Liver (tissue), 9 donors: ENCODE results near the gene OGDHL. TPM values are rescaled to one million over a fixed set of nuclear protein-coding genes. Genes with fewer than 3 reads are reported as not detected.

Experiments
- DNase-seq: peaks from one replicate; pipeline ENCODE4 v3.0.0-alpha.2; 2017; ENCODE audit warnings: low spot score
- H3K27ac ChIP-seq, 2 donors: one replicate each; pipeline ENCODE4 v1.7.0; 2013; ENCODE audit warnings: inconsistent platforms in 2 of 2, low read length in 2 of 2, control low read depth in 1 of 2, low read depth in 1 of 2, mild to moderate bottlenecking in 1 of 2
- H3K27me3 ChIP-seq, 4 donors: one replicate each; pipeline versions ENCODE4 v1.6.1 to v1.7.0; 2013; ENCODE audit warnings: low read length in 3 of 4, inconsistent platforms in 1 of 4, mild to moderate bottlenecking in 1 of 4, moderate library complexity in 1 of 4; ENCODE audit not compliant: control insufficient read depth in 4 of 4, insufficient read depth in 4 of 4
- H3K36me3 ChIP-seq, 4 donors: one replicate each; pipeline versions ENCODE4 v1.6.1 to v1.7.0; 2013; ENCODE audit warnings: low read length in 3 of 4, mild to moderate bottlenecking in 3 of 4, low read depth in 1 of 4, moderate library complexity in 1 of 4; ENCODE audit not compliant: control insufficient read depth in 4 of 4, insufficient read depth in 3 of 4
- H3K4me1 ChIP-seq, 4 donors: one replicate each; pipeline versions ENCODE4 v1.6.1 to v1.7.0; 2013; ENCODE audit warnings: low read length in 3 of 4, mild to moderate bottlenecking in 3 of 4, moderate library complexity in 1 of 4; ENCODE audit not compliant: control insufficient read depth in 4 of 4, insufficient read depth in 4 of 4
- H3K4me3 ChIP-seq, 3 donors: one replicate each; pipeline versions ENCODE4 v1.6.1 to v1.7.0; 2013; ENCODE audit warnings: low read length in 3 of 3, control low read depth in 1 of 3, low read depth in 1 of 3, mild to moderate bottlenecking in 1 of 3
- H3K9ac ChIP-seq, 2 donors: one replicate each; pipeline ENCODE4 v1.7.0; 2013; ENCODE audit warnings: low read length in 2 of 2, mild to moderate bottlenecking in 2 of 2, moderate library complexity in 2 of 2, control low read depth in 1 of 2, low read depth in 1 of 2
- H3K9me3 ChIP-seq, 4 donors: one replicate each; pipeline versions ENCODE4 v1.6.1 to v1.7.0; 2013; ENCODE audit warnings: low read length in 3 of 4; ENCODE audit not compliant: control insufficient read depth in 4 of 4
- EGR1 ChIP-seq, 2 donors: IDR thresholded peaks; 2 replicates each; pipeline ENCODE4 v1.6.1; 2016 to 2018; ENCODE audit warnings: antibody characterized with exemption in 2 of 2, low read depth in 2 of 2
- FOXA1 ChIP-seq: IDR thresholded peaks from 2 replicates; pipeline ENCODE4 v1.6.1; 2016; ENCODE audit warnings: antibody characterized with exemption
- GABPA ChIP-seq, 2 donors: IDR thresholded peaks in 1 of 2; conservative IDR thresholded peaks in 1 of 2; 2 replicates each; pipeline ENCODE4 v1.6.1; 2016; ENCODE audit warnings: antibody characterized with exemption in 2 of 2, mild to moderate bottlenecking in 1 of 2, moderate library complexity in 1 of 2
- HNF4A ChIP-seq, 2 donors: conservative IDR thresholded peaks; 2 replicates each; pipeline ENCODE4 v1.6.1; 2016; ENCODE audit warnings: antibody characterized with exemption in 2 of 2, mild to moderate bottlenecking in 2 of 2
- JUND ChIP-seq, 2 donors: IDR thresholded peaks; 2 replicates each; pipeline ENCODE4 v1.6.1; 2016; ENCODE audit warnings: antibody characterized with exemption in 2 of 2
- RXRA ChIP-seq, 2 donors: IDR thresholded peaks; 2 replicates each; pipeline ENCODE4 v1.6.1; 2017 to 2018; ENCODE audit warnings: antibody characterized with exemption in 2 of 2, mild to moderate bottlenecking in 1 of 2
- TAF1 ChIP-seq: conservative IDR thresholded peaks from 2 replicates; pipeline ENCODE4 v1.6.1; 2016; ENCODE audit warnings: antibody characterized with exemption, mild to moderate bottlenecking
- ZBTB33 ChIP-seq: IDR thresholded peaks from 2 replicates; pipeline ENCODE4 v1.6.1; 2016; ENCODE audit warnings: antibody characterized with exemption
- WGBS: extraction: QIAGEN DNeasy Blood & Tissue Kit; methylation state at CpG from one replicate; pipeline ENCODE4 v1.1.7; 2013; 5-methylcytosine and 5-hydroxymethylcytosine counted together
- polyA plus RNA-seq, 2 donors: library from polyadenylated mRNA; stranded (reverse) in 1 of 2; unstranded in 1 of 2; fragments of 200-250 nt in 1 of 2; fragments of >200 nt in 1 of 2; fragmentation: Nextera tagmentation in 1 of 2; extraction: Ambion mirVana in 1 of 2; gene quantifications; one replicate each; pipeline versions ENCODE4 v1.2.1 to v1.2.3, GENCODE V29; 2013 to 2015
- total RNA-seq, 2 donors: library from RNA; depleted of rRNA; stranded (reverse); fragments of >200 nt; gene quantifications; one replicate each; pipeline ENCODE4 v1.2.3, GENCODE V29; 2014
- TF ChIP-seq, protein P1 (sequence below): IDR thresholded peaks from 2 replicates; pipeline ENCODE4 v1.6.1; 2016; ENCODE audit warnings: antibody characterized with exemption, mild to moderate bottlenecking
- TF ChIP-seq, protein P2 (sequence below): IDR thresholded peaks from 2 replicates; pipeline ENCODE4 v1.6.1; 2016; ENCODE audit warnings: antibody characterized with exemption
- donor health status: healthy.
- donor health status: healthy.
- donor health status: healthy.
- donor health status: healthy.
- donor health status: healthy.

Gene OGDHL
- total and polyA plus RNA-seq, 4 donors, result 5.2 to 67.9 (median 49.7) TPM

DNA sequence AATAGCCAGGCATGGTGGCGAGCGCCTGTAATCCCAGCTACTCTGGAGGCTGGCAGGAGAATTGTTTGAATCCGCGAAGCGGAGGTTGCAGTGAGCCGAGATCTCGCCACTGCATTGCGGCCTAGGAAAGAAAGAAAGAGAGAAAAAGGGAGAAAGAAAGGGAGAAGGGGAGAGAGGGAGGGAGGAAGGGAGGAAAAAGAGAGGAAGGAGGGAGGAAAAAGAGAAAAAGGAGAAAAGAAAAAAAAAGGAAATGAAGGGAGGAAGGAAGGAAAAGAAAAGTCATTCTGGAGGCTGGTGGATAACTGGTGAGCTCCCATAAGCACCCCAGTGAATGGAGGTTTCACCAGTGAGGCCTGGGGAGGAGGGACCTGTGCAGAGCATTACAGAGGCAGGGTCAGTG, 7.6 kb upstream of the OGDHL start:
- H3K4me1 ChIP-seq, result no peaks in the 10 kb centered on the region
- no peak overlapping the region for H3K27ac ChIP-seq
- DNase-seq, result no peak
- no peak overlapping the region for H3K4me3 ChIP-seq
- peaks cover 0 to 2% (median 0%) of the 10 kb centered on the region in 4 donors for H3K9me3 ChIP-seq
- H3K36me3 ChIP-seq, result no peaks in the 10 kb centered on the region
- TF ChIP-seq, protein P1, sequence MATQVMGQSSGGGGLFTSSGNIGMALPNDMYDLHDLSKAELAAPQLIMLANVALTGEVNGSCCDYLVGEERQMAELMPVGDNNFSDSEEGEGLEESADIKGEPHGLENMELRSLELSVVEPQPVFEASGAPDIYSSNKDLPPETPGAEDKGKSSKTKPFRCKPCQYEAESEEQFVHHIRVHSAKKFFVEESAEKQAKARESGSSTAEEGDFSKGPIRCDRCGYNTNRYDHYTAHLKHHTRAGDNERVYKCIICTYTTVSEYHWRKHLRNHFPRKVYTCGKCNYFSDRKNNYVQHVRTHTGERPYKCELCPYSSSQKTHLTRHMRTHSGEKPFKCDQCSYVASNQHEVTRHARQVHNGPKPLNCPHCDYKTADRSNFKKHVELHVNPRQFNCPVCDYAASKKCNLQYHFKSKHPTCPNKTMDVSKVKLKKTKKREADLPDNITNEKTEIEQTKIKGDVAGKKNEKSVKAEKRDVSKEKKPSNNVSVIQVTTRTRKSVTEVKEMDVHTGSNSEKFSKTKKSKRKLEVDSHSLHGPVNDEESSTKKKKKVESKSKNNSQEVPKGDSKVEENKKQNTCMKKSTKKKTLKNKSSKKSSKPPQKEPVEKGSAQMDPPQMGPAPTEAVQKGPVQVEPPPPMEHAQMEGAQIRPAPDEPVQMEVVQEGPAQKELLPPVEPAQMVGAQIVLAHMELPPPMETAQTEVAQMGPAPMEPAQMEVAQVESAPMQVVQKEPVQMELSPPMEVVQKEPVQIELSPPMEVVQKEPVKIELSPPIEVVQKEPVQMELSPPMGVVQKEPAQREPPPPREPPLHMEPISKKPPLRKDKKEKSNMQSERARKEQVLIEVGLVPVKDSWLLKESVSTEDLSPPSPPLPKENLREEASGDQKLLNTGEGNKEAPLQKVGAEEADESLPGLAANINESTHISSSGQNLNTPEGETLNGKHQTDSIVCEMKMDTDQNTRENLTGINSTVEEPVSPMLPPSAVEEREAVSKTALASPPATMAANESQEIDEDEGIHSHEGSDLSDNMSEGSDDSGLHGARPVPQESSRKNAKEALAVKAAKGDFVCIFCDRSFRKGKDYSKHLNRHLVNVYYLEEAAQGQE, result no peak
- no peak for TF ChIP-seq TAF1
- no peak for TF ChIP-seq EGR1 (IDR thresholded peaks at IDR 0.05; ENCODE audit: low read depth in 2 of 2)
- TF ChIP-seq ZBTB33, result no peak
- TF ChIP-seq JUND (IDR thresholded peaks at IDR 0.05), result no peak
- no peak for TF ChIP-seq HNF4A (conservative IDR thresholded peaks at IDR 0.05)
- no peak for TF ChIP-seq RXRA (IDR thresholded peaks at IDR 0.05)
- no peak for TF ChIP-seq FOXA1
- TF ChIP-seq GABPA (IDR thresholded peaks at IDR 0.05 in 1 of 2, conservative IDR thresholded peaks at IDR 0.05 in 1 of 2), result no peak
- H3K27me3 ChIP-seq, result peaks cover 0 to 12% (median 2%) of the 10 kb centered on the region in 4 donors
- no peak overlapping the region for H3K9ac ChIP-seq
- 97% methylated on average over 8 of the region's 8 CpGs for WGBS

DNA sequence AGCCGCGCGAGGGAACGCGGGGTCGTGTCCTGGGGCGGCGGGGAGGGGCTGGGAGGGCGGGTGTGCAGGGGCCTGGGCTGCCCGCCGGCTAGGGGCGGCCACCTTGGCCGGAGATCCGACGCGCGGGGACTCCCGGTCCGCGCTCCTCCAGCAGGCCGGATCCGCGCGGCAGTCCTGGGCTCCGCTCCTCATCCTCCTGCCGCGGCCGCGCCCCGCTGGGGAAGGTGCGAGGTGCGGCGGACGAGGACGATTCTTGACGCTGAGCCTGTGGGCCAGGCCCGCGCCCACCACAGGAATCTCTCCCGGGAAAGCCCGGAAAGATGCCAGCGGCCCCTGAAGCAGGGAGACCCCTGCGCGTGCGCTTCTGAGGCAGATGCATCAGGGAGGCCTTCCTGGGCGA, 6.6 kb upstream of the OGDHL start:
- H3K4me3 ChIP-seq, result no peak overlapping the region
- DNase-seq, result no peak
- no peaks in the 10 kb centered on the region for H3K36me3 ChIP-seq
- H3K27ac ChIP-seq, result no peak overlapping the region
- WGBS, result 12% methylated on average over 45 of the region's 45 CpGs
- H3K9ac ChIP-seq, result no peak overlapping the region
- H3K27me3 ChIP-seq, result peaks cover 0 to 12% (median 2%) of the 10 kb centered on the region in 4 donors
- no peaks in the 10 kb centered on the region for H3K4me1 ChIP-seq
- H3K9me3 ChIP-seq, result peaks cover 0 to 2% (median 0%) of the 10 kb centered on the region in 4 donors
- TF ChIP-seq, protein P1, result no peak
- TF ChIP-seq, protein P2, sequence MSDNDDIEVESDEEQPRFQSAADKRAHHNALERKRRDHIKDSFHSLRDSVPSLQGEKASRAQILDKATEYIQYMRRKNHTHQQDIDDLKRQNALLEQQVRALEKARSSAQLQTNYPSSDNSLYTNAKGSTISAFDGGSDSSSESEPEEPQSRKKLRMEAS, result no peak
- TF ChIP-seq FOXA1 (no peak), TAF1 (no peak)
